Epithelial cell of prostate (primary cell): ENCODE measurements around the gene ASPHD2.

Experiments
- DNase-seq: peaks from one replicate; pipeline ENCODE4 v3.0.0-alpha.2; 2011; ENCODE audit warnings: low read depth, low spot score
- H3K27ac ChIP-seq: fragments of 450-650 bp; 2 replicates; pipeline ENCODE4 v1.5.1; 2017; ENCODE audit warnings: mild to moderate bottlenecking

ASPHD2 gene

DNA sequence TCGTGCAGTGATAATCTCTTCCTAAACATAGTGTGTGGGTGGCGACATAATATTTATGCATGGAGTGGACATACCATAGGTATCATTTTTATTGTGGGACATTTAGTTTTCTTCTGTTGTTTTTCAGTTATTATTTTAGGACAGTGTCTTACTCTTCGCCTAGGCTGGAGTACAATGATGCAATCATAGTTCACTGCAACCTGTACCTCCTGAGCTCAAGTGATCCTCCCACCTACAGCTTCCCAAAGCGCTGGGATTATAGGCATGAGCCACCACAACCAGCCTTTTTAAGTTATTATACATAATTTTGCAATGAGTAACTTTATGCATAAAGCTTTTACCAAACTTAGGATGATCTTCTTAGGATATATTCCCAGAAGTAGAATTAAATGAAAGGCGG, 57.3 kb downstream of the ASPHD2 start:
- no peak for DNase-seq
- H3K27ac ChIP-seq = no peak overlapping the region

DNA sequence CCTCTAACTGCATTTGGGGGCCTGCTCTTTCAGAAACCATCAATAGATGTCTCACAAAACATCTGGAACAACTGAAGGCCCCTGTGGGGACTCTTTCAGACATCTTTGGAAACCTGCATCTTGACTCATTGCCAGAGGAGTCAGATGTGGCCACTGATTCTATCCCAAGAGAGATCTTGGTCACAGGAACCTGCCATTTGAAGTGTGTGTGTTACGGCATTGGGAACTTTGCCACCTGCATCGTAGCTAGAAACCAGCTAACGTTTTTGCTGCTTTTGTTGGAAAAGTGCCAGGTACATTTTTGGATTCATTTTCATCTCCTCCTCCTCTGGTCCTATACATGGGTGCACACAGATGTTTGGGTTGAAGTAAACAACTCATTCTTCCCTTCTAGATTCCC, 58.9 kb downstream of the ASPHD2 start:
- no peak overlapping the region for H3K27ac ChIP-seq
- no peak for DNase-seq

DNA sequence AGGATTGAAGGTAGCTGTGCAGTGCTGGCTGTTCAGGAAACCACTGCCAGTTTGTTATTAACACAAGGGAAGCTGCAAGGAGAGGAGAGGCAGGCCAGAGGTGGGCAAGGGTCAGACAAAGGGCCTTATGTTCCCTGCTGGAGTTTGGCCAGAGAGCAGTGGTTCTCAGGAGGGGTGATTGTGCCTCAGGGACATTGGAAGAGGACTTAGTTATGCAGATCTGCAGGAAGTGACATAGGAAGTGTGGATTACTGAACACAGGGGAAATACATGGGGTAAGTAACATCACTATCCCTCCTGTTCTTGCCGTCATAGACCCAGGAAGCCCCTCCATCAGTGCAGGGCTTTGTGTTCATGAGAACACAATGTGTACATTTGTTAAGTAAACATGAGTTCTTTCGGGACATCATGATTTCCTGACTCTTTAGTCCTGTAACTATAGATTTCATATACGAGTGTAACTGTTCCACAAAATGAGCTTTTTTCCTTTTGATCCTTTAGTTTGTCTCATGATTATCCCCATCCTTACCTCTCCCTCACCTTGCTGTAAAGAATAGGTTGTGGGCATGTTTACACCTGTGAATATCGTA, 60.5 kb downstream of the ASPHD2 start:
- no peak overlapping the region for H3K27ac ChIP-seq

DNA sequence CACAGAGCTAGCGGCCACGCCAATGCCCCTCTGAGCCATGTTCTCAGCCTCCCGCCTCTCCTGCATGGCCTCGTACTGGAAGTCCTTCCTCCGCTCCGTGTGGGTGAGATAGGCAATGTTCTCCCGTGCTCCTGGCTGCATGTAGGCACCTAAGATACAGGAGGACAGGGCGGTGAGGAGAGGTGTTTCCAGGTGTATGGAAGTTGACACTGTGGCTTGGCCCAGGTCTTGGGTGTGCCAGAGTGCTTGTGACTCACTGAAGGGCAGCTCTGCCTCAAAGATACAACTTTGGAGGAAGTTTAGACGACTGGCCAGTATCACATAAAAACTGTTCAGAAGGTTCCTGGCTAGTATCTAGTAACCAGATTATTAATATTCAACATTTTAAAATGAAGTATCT, 63.2 kb downstream of the ASPHD2 start:
- H3K27ac ChIP-seq = peak overlapping the region; percentile 53
- DNase-seq = no peak

More for the DNA sequence above, 60.5 kb downstream of the ASPHD2 start:
- DNase-seq = no peak

DNA sequence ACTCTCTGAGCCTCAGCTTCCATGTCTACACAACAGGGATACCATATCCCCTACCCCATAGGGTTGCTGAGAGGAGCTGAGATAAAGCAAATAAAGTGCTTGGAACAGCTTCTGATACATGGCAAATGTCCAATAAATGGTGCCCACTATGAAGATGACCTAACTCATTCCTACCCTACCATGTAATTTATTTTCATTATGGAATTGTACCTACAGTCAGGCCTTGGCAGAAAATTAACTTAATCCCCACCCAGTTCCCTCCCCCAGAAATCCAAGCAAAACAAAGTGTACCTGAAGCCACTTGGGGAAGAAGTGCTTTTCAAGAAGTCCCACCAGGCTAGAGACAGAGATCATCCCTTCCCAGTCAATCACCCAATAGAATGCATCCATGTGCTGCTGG, 65.4 kb downstream of the ASPHD2 start:
- no peak overlapping the region for H3K27ac ChIP-seq
- no peak for DNase-seq
